Stimulated activated CD4-positive, alpha-beta T cell treated with anti-CD3 and anti-CD28 coated beads, Interleukin-4, amount 100 ng/mL, for 24 hours (primary cell): Measurements from ENCODE around the gene SUGCT.

Source experiments
- DNase-seq: peaks from one replicate; pipeline ENCODE4 v3.0.0-alpha.2; 2020

SUGCT gene

DNA sequence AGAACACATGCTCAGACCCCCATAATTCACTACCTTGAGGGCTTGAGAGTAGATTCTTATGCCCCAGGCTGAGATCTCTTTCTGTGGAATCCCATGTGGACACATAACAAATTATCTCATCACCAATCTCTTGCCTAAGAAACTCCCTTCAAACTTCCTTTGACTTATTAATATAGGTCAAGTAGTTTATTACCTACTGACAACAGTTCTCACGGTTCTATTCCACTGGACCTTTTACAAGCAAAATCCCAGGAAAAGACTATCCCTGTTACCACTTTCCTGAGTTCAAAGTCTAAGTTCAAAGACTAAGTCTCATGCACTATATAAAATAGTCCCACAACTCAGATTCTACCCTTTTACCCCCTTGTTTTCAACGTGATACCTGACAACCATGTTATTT lies 754.7 kb downstream of the SUGCT start:
- no peak for DNase-seq

DNA sequence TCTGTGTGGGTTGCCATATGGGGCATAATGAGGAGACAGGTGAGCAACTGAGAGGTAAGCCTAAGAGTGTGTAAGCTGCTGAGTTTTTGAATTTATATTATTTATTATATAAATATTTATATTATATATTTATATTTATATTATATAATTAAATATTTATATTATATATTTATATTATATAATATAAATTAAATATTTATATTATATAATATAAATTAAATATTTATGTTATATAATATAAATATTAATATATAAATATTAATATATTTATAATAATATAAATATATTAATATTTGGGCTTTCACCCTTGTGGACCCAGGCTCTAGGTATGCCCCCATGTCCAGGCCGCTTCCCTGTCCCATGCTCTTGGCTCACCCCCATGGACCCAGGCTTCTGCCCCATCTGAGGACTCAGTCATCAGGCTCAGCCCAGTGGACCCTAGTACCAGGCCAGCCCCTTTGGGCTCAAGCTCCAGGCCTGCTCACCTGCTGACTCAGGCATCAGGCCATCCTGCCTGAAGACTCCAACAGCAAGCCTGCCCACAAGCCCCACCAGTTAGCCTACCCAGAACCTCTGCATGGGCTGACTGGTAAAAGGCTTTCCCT lies 755.4 kb downstream of the SUGCT start:
- DNase-seq: no peak

DNA sequence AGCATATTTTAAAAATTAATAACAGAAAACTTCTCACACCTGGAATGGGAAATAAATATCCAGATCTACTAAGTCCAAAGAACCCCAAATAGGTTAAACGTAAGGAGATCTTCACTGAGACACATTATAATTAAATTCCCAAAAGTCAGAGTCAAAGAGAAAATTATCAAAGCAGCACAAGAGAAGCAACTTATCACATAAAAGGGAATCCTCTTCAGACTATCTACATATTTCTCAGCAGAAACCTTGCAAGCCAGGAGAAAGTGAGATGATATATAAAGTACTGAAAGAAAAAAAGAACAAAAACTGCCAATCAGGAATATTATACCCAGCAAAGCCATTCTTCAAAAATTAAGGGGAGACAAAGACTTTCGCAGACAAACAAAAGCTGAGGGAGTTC lies 756.4 kb downstream of the SUGCT start:
- DNase-seq: no peak

DNA sequence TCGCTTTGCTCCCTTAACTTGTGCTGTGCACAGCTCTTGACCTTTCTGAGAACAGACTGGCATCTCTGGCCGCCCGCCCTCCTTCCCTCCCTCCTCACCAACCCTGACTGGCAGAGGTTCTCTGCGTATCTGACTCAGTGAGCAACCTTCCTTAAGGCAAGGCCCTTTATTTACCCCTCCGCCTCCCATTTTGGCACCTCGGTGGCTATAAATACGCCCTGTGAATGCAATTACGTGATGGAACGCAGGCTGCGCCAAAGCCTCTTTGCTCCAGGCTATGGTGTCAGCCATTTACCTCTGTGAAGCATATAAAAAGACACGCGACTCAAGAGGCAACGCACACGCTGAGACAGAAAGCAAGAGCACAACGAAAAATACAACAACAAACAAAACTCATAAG lies 764.3 kb downstream of the SUGCT start:
- no peak for DNase-seq

DNA sequence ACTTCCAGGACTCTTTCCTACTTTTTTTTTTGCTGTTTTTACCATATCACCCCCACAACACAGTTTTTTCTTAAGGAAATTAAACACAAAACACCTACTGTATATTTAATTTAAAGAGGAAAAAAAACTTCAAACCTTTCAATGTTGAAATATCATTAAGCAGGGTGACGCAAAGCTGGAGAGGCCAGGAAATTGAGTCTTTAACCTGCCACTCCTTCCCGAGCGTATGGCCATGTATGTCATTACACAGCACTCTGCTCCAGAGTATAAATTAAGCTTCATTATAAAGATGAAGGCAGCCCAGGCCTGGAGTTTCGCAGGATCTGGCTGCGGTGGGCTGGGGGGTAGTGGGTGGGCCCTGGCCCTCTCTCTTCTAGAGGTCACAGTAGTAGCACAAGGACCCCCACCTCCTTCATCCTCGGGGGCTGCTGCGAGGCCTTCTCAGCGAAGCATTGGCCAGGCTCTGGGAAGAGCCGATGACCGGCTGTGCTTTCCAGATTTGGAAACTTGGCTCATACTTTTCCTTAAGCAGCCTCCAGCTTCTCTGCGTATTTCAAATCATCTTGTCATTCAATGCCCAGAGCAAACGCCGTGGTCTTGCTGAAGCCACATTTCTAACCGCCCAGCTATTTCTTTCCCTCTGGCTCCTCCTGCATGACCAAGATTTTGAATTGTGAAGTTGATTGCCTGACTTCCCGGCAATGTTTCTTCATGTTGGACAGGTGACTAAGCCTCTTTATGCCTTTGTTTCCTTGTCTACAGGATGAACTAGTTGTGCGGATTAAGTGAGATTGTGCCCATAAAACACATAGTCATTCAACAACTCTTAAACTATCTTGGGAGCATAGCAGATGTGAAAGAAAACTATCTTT lies 765.1 kb downstream of the SUGCT start:
- DNase-seq: no peak

DNA sequence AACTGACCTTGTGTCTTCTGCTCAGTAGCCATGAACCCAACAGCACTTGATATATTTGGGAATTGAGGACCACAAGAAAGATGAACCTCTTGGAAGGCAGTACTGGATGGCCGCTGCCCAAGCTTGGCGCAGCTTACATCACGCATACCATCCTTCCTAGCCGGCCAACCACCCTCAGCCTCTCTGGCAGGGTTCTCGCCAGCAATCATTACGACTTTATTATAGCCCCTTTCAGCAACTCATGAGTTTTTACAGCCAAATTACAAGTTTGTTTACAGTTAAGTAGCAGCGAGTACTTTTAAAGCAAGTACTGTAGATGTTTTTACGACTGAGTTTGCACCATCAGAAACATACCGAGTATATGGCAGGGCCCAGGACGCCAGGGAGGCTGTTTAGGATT lies 769.1 kb downstream of the SUGCT start:
- no peak for DNase-seq

DNA sequence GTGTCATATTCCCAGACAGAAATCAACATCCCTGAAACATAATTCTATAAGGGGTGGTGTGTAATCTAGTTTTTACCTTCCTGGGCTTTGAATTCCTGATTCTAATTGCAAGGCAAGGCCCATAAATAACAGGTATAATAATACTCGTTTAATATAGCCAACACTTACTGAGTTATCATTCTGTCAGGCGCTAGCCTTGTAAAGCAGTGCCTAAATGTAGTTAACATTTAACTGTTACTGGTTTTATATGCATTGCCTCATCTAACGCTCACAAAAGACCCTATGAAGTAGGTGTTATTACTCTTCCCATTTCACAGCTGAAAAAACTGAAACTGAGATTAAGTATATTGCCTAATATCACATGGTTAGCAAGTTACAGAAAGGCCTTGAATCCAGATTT lies 772.5 kb downstream of the SUGCT start:
- no peak for DNase-seq

DNA sequence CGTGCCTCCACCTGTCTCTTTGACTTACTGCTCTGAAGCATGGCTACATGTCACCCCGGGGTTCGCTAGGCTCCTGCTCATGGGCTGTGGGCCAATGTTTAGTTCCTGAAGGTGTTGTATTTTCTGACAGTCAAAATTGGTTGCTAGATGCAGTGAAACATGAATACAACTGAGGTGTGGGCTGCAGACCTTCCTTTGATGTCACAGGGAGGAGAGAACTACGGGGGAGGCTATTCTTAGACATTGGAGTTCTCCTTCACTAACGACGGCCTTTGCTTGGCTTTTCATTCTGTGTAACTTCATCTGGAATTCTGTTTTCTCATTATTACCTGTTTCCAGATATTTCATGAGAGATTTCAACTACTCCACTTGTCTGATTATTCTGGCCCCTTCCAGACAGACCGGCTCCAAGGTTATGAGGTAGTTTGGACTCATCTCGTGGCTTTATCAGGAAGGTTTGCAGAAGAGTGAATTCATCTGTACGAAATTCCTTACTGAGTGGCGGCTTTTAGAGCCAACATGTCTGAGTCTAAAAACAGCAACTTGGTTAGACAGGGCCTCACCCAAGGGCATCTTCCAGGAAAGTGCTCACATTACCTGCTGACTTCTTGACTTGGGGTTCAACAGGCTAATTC lies 774.7 kb downstream of the SUGCT start:
- no peak for DNase-seq
